HPDE6-E6E7 (cell line): ENCODE data around the gene SMIM21.

Experiments used
- DNase-seq: peaks from one replicate; pipeline ENCODE4 v3.0.0; 2011; ENCODE audit warnings: missing footprints; ENCODE audit errors: extremely low spot score

SMIM21 gene

DNA sequence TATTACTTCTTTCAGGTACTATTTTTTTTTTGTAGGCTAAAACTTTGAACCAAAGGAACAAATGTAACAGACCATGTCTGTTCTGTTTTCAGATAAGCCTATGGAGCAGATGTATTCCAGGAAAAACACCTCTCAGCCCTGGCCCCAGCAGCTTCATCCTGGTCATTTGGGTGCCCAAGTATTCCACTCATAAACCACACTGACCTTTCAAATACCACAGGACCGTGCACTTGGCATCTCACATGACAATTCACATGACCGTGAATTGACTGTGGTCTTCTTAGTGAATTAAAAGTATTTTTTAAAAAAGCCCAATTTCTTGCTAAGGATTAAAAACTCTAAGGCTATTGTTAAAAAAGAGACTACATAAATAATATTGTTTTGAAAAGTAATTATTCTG, 50.2 kb downstream of the SMIM21 start:
- DNase-seq: no peak

DNA sequence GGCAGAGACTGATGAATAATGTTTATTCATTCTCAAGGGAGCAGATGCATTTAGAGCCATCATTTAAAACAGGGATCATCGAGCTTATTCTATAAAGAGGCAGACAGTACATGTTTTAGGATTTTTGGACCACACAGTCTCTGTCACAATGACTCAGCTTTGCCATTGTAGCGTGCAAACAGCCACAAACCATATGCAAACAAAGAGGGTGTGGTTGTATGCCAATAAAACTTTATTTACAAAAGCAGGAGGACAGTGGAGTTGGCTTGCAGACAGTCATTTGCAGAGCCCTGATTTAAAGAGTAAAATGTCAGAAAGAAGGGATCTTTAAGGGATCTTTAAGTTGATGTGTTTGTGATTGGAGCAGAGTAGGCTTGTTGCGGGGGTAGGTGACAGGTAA, 51.5 kb downstream of the SMIM21 start:
- DNase-seq: no peak

DNA sequence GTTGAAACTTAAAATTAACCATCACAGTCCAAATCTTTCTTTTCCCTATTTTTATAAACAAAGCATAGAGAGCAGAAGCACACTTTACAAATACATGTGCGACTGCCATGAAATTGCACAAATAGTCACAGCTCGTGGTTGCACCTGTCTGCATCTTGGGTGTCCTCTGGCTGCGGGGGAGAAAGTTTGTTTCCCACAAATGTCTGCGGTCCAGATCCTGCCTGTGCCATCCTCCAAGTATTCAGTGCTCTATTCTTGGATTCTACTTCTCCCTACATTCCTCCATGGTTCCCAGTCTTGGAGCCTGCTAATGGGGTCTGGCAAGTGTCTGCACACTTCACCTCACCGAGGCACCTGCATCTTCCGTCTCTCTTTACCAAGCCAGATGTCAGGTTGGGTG, 52.2 kb downstream of the SMIM21 start:
- no peak for DNase-seq

DNA sequence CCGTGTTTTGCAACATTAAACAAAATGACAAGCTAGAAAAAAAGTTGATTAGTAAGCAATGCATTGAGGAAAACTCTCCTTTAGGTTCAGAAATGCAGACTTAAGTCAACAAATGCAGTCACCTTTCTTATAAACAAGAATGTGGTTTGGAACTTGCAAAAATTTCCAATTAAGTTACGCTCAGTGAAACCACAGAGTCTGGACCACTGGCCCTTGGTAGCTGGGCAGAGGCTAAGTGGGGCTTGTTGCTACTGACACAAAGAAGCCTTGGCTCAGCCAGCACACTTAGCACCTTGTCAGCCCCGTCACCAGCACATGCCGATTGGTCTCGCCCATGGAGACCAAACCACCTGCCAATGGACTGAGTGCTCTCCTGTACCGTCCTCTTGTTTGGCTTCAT, 53.0 kb downstream of the SMIM21 start:
- no peak for DNase-seq

DNA sequence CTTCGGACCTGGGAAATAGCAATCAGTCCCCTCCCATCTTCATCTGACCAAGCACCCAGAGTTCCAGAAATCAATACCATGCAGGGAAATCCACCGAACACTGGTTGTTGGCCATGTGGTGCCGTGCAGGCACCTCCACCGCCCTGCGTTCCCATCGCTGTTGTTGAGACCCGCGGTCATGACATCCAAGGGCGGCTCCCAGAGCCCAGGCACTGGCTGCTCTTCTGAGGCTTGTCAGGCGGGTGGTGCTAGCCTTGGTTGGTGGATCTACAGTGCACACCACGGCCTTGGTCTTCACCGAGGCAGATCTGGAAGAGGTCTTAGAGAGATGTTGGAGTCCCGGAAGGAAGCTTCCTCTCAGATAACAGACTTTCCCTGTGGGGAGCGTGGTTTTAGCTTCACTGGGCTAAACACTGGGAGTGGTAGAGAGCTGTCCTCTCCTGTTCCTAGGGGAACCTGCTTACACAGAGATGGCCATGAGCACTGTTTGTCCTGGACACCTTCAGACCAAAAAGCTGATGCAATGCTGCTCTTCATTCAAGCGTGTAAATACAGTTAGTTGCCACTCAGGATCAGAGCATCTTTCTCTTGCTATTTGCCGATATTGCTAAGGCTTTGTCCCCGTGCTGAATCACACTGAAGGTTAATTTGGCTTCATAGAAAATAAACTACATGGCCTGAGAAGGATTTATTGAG, 58.3 kb downstream of the SMIM21 start:
- no peak for DNase-seq

DNA sequence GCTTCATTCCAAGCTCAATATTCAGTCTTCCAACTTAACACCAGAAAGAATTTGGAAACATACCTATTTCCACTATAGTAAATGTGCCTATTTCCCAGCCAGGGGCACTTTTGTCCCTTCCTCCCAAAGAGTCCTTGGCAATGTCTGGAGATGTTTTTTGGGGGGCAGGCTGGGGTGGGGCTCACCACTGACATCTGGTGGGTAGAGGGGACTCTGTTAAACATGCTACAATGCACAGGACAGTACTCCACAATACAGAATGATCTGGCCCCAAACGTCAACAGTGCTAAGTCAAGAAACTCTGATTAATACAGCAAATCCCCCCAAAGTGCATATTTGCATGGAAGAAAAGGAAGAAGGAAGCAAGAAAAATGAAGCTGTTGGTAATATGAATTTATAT, 61.7 kb downstream of the SMIM21 start:
- DNase-seq: no peak

DNA sequence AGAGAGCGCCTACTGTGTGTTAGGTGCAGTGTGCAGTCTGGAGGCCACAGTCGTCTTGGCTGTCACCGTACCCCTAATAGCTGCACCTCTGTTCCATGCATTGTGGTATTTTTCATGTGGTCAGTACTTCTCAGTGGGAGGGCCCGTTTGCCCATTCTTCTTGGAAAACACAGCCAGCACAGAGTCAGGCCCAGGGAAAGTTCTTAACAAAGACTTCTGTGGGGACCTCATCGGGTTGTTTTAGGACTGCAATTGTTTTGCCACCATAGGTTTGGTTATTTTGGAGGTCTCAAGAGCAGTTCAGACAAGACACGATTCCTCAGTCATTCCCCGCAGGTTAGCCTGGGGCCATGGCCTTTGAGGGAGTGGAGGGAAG, 62.3 kb downstream of the SMIM21 start:
- DNase-seq: no peak

DNA sequence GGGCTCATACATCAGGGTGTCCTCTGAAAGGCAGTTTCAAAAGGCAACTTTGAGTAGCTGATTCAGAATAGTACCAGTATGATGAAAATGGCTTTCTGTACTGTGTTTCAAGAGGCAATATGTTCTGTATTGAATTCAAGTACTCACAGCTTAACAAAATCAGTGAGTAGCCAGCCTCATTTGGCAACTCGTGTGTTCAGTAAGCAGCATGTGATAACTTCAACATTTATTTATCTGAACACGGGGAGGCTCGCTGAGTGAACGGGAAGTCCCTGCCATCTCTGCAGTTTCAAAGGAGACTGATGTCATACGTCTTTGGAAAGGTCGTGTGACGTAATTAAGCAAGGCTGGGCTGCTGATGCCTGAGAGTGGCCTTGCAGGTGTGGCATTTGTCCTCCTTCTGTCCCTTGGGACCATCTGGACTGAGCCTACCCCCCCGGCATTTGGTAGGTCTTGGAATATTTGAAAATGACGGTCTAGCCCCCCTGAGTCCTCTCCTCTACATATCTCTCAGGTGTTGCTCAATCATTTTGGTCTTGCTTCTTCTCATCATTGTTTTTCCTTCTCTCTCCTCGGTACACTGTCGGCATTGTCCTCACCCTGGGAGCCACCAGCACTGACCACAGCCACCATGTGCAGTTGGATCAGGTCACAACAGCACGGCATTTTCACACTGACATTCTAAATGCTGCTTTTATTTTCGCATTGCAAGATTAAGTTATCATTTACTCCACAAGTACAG, 62.8 kb downstream of the SMIM21 start:
- DNase-seq: no peak

DNA sequence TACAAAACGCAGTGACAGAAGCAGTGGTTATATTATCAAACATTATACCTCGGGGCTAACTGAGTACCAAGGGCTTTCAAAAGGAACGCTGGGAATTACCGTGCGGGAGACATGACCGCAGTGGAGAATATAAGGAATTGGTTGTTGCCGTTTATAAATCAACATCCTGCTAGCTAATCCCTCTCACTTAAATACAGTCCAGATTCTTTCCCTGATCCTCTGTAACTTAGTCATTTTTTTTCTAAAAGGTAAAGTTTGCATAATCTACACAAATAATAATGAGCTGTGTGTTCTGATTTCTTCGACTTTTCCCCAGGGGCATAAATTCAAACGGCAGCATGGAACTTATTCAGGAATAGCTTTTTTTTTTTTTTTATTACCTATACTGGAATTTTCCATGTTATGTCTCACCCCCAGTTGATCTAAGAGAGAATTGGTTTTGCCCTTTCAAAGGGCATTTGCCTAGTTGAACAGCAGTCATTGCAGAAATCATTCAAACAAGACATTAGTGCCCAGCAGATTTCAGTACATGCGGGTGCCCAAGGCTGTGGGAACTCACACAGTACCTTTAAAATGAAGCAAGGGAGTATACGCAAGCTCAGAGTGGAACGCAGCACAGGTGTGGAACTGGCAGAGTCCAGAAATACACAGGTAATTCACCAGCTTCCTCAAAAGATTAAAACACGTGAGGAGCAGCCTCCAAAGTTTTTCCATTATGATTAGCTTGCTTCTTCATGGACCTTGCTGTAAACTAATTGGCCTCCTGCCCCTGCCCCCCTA, 63.9 kb downstream of the SMIM21 start:
- DNase-seq: no peak

DNA sequence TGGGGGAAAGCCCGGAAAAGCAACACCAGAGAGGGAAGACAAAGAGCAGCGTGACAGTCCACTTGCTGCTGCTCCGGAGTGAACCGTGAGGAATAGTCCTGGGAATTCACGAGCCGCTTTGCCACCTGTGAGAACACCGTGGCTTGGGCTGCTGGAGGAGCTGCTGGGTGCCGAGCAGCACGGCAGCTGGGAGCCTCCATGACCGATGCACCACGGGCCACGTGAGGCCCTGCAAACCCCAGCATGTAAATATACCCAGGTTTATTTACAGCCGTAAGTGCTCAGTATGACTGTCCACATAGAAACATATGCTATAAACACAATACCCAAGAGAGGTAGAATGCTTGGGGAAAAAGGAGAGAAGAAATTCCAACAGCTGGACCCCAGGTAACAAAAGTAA, 65.1 kb downstream of the SMIM21 start:
- DNase-seq: no peak

DNA sequence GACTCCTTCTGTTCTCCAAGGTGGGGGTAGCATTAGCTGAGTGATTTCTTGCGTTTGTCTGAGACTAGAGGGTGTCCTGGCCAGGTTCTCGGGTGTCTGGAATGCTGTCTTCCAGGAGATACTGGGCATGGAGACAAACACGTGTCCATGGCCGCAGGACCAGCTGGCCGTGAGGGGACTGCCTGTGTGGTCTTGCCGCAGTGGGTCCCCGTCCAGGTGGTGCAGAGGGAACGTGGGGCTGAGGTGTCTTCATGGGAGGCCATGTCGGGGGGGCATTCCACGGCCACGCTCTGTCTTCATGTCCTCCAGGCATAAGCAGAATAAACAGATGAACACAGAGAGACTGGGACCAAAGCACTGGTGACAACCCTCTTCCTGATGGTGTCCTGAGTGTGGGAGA, 66.6 kb downstream of the SMIM21 start:
- no peak for DNase-seq

DNA sequence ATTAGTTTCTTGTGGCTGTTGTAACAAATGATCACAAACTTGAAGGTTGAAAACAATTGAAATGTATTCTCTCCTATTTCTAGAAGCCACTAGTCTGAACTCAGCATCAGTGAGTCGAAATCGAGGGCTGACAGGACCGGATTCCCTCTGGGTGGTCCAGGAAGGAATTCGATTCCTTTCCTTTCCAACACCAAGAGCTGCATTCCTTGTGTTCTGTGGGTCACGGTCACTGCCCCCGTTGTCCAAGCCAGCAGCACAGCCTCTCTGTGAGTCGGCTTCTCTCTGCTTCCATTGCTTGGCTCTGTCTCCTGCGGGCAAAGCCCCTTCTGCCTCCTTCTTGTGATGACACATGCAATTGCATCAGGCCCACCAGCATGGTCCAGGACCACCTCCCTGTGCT, 67.3 kb downstream of the SMIM21 start:
- no peak for DNase-seq
